Thoracic aorta (tissue), 2 donors: ENCODE results near the gene TBC1D5. TPM values are rescaled to one million over a fixed set of nuclear protein-coding genes. Genes with fewer than 3 reads are reported as not detected.
"Not testable (repeated sequence)": the region's sequence is repeated elsewhere in the genome, so short reads cannot be mapped to it uniquely, and the experiment has no call there.

Experiments used
- ATAC-seq: fragments of 150-250 bp; one replicate; pipeline ENCODE4 v1.8.0; 2017; ENCODE audit warnings: low read depth; ENCODE audit not compliant: insufficient number of reproducible peaks, low FRiP score
- DNase-seq: peaks from one replicate; pipeline ENCODE4 v3.0.0-alpha.2; 2020; ENCODE audit warnings: low spot score
- H3K27ac ChIP-seq, 2 donors: fragments of 200-600 bp; sonication (generic); 1 replicate in 1 of 2; 2 replicates in 1 of 2; pipeline ENCODE4 v1.5.1; 2016; ENCODE audit warnings: mild to moderate bottlenecking in 2 of 2, moderate library complexity in 2 of 2
- H3K27me3 ChIP-seq: fragments of 200-600 bp; sonication (generic); replicated peaks from 2 replicates; pipeline ENCODE4 v1.6.0; 2016; ENCODE audit warnings: mild to moderate bottlenecking; ENCODE audit not compliant: insufficient read depth
- H3K36me3 ChIP-seq: fragments of 200-600 bp; sonication (generic); one replicate; pipeline ENCODE4 v1.5.1; 2016
- H3K4me1 ChIP-seq, 2 donors: fragments of 200-600 bp; sonication (generic); 1 replicate in 1 of 2; 2 replicates in 1 of 2; pipeline versions ENCODE4 v1.5.1 to v1.6.0; 2016; ENCODE audit warnings: low read depth in 2 of 2, mild to moderate bottlenecking in 1 of 2; ENCODE audit not compliant: control insufficient read depth in 1 of 2
- H3K4me3 ChIP-seq: fragments of 200-600 bp; sonication (generic); 2 replicates; pipeline ENCODE4 v1.5.1; 2016; ENCODE audit warnings: mild to moderate bottlenecking
- H3K9me3 ChIP-seq: fragments of 200-600 bp; sonication (generic); 2 replicates; pipeline ENCODE4 v1.5.1; 2016
- total RNA-seq, 2 donors: library from RNA; depleted of rRNA; stranded (reverse); fragments of >200 nt; gene quantifications; one replicate each; pipeline versions ENCODE4 v1.1.0 to v1.2.3, GENCODE V29; 2016
- TF ChIP-seq, protein P1 (sequence below): fragments of 200-600 bp; sonication (generic); IDR thresholded peaks from one replicate; pipeline ENCODE4 v1.5.1; 2019; ENCODE audit warnings: antibody characterized with exemption

TBC1D5 gene
- total RNA-seq, 2 donors from 2014 or later, result 80.6 to 103 TPM

DNA sequence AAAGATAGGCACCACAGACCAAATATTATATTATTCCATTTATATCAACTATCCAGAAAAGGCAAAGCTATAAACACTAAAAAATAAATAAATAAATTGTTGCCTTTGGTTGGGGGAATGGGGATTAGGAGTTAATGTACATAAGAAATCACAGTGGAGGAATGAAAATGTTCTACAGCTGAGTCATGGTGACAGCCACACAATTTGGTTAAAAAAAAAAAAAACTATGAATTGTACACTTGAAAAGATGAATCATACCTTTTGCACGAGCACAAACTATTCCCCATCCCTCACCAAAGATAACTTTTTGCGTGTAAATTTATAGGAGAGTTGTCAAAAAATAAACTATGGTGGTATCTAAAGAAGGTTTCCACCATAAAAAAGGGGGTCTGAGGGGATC, 103.2 kb downstream of the TBC1D5 start:
- Histone ChIP-seq H3K4me1 (peaks cover 38 to 50% of the 10 kb centered on the region in 2 donors), H3K9me3 (no peaks in the 10 kb centered on the region), H3K36me3 (no peaks in the 10 kb centered on the region), H3K27ac (peak overlapping the region; percentile 54 to 81), H3K4me3 (peak overlapping the region; percentile 13), H3K27me3 (no peaks in the 10 kb centered on the region)
- no peak for ATAC-seq
- TF ChIP-seq, protein P1, sequence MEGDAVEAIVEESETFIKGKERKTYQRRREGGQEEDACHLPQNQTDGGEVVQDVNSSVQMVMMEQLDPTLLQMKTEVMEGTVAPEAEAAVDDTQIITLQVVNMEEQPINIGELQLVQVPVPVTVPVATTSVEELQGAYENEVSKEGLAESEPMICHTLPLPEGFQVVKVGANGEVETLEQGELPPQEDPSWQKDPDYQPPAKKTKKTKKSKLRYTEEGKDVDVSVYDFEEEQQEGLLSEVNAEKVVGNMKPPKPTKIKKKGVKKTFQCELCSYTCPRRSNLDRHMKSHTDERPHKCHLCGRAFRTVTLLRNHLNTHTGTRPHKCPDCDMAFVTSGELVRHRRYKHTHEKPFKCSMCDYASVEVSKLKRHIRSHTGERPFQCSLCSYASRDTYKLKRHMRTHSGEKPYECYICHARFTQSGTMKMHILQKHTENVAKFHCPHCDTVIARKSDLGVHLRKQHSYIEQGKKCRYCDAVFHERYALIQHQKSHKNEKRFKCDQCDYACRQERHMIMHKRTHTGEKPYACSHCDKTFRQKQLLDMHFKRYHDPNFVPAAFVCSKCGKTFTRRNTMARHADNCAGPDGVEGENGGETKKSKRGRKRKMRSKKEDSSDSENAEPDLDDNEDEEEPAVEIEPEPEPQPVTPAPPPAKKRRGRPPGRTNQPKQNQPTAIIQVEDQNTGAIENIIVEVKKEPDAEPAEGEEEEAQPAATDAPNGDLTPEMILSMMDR, result no peak
- no peak for DNase-seq

DNA sequence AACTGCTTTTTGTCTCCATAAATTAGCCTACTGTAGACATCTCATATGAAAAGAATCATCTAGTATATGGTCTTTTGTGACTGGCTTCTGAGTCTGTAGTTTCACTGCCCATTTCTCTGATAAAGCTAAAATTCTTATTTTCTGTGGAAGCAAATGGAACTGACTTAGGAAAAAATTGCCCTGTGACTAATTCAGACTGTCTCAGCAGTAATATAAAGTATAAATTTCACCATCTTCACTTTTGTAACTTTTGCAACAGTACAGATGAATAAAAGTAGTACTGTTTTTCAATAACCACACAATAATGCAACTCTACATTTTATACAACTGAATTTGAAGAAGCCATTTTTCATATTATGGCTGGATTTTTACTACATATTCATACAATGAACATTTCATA, 104.1 kb downstream of the TBC1D5 start:
- TF ChIP-seq, protein P1, result no peak
- H3K27me3 ChIP-seq, result no peaks in the 10 kb centered on the region

DNA sequence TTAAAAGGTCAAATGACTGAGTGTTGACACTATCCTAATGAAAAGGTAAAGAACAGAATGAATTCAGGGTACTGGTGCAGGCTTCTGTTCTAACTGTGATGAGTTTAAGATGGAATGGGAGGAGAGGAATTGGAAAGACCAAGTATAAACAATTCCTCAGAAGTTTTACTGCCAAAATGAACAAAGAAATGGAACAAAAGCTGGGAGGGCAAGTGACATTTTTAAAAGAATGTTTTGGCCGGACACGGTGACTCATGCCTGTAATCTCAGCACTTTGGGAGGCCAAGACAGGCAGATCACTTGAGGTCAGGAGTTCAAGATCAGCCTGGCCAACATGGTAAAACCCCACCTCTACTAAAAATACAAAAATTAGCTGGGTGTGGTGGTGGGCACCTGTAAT, 106.8 kb downstream of the TBC1D5 start:
- not testable (repeated sequence) for H3K27me3 ChIP-seq, H3K9me3 ChIP-seq, H3K36me3 ChIP-seq, DNase-seq
- H3K4me3 ChIP-seq, result peak overlapping the region; percentile 21
- peak; percentile 70 for ATAC-seq
- peaks cover 35 to 41% of the 10 kb centered on the region in 2 donors for H3K4me1 ChIP-seq
- H3K27ac ChIP-seq, result peak overlapping the region; percentile 77 to 79

More for the DNA sequence above, 104.1 kb downstream of the TBC1D5 start:
- Histone ChIP-seq H3K27ac (peak overlapping the region in 1 of 2 donors; percentile 81), H3K4me3 (no peak overlapping the region), H3K4me1 (peaks cover 35 to 41% of the 10 kb centered on the region in 2 donors), H3K36me3 (no peaks in the 10 kb centered on the region), H3K9me3 (no peaks in the 10 kb centered on the region)
- DNase-seq, result no peak
- no peak for ATAC-seq

DNA sequence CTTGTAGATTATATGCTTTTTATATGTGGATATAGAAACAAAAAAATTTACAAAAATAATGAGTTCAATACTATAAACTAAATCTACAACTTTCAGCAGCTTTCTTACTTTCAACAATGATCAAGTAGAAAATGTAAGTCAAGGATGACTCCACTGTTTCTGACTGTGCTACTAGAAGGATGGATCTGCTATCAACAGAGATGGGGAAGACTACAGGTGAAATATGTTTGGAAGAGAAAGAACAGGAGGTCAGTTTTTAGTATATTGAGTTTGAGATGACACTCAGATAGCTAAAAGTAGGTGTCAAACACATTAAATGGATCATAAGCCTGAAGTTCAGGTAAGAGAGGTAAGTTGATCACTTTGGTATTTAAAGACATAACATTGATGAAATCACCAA, 107.5 kb downstream of the TBC1D5 start:
- TF ChIP-seq, protein P1, result no peak
- Histone ChIP-seq H3K4me1 (peaks cover 34% of the 10 kb centered on the region in 2 donors), H3K27me3 (no peaks in the 10 kb centered on the region), H3K9me3 (no peaks in the 10 kb centered on the region), H3K27ac (peak overlapping the region; percentile 77 to 79), H3K4me3 (no peak overlapping the region), H3K36me3 (no peaks in the 10 kb centered on the region)
- DNase-seq (no peak), ATAC-seq (no peak)

DNA sequence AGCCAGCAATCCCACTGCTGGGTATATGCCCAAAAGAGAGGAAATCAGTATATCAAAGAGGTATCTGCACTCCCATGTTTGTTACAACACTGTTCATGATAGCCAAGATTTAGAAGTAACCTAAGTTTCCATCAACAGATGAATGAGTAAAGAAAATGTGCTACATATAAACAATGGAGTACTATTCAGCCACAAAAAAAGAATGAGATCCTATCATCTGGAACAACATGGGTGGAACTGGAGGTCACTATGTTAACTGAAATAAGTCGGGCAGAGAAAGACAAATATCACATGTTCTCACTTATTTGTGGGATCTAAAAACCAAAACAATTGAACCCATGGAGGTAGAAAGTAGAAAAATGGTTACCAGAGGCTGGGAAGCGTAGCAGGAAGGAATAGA, 108.2 kb downstream of the TBC1D5 start:
- no peaks in the 10 kb centered on the region for H3K27me3 ChIP-seq
- H3K9me3 ChIP-seq, result no peaks in the 10 kb centered on the region
- H3K4me1 ChIP-seq, result peaks cover 29 to 33% of the 10 kb centered on the region in 2 donors
- no peak for ATAC-seq
- no peak for DNase-seq
- no peaks in the 10 kb centered on the region for H3K36me3 ChIP-seq
- peak overlapping the region in 1 of 2 donors; percentile 47 for H3K27ac ChIP-seq
- TF ChIP-seq, protein P1, result no peak
- H3K4me3 ChIP-seq, result no peak overlapping the region
